ENCODE measurements around the gene SEMA3D. TPM values are rescaled to one million over a fixed set of nuclear protein-coding genes. Genes with fewer than 3 reads are reported as not detected.

SEMA3D gene
- total and polyA plus RNA-seq, 2 of the 4 experiments (the other 2 are of a cell fraction) = 2.9 to 13.6 TPM

DNA sequence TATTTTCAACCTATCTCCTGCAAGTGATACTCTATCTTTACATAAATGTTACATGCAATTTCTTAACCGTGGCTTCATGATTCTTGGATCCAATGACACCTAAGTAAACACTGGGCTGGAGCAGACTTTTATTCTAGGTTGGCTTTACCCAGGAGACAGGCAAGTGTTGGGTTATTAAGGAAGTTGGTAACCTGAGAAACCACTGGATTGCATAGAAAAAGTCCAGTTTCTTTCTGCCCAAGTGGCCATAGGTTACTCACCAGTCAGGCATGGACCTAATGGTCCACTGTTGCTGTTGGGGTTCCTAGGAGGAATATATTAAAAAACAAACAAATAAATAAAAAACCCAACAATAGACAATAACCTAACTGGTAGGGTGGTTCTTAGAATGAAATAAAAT, 112.8 kb downstream of the SEMA3D start:
- ATAC-seq (ENCODE audit: low read depth) (no peak), DNase-seq (peak; percentile 10)
- Histone ChIP-seq H3K9me1 (ENCODE audit: insufficient read depth, low read length) (no peaks in the 10 kb centered on the region; the same call in 1 of the 2 replicates), H3K79me1 (ENCODE audit: low read depth in 1 of 2, low read length in 2 of 2) (no peaks in the 10 kb centered on the region), H3K14ac (replicated peaks; ENCODE audit: low read depth, low read length) (no peak overlapping the region), H3K56ac (ENCODE audit: extremely low read depth, insufficient read depth, low read length) (no peak overlapping the region), H2AK5ac (ENCODE audit: low read depth, low read length) (no peak overlapping the region), H3K36me3 (ENCODE audit: control insufficient read depth, insufficient read depth, low read length) (no peaks in the 10 kb centered on the region), H3K9me3 (ENCODE audit: control insufficient read depth, insufficient read depth, low read length) (no peaks in the 10 kb centered on the region), H3K9ac (ENCODE audit: low read depth, low read length) (no peak overlapping the region), H3K18ac (ENCODE audit: low read depth, low read length) (no peak overlapping the region), H2BK120ac (ENCODE audit: low read depth, low read length) (no peak overlapping the region), H2BK20ac (ENCODE audit: low read depth, low read length) (no peak overlapping the region), H3K4me2 (ENCODE audit: low read depth, low read length) (no peak overlapping the region), H2AK9ac (replicated peaks; ENCODE audit: low read depth, low read length, poor library complexity) (no peak overlapping the region), H3K27me3 (ENCODE audit: control insufficient read depth, insufficient read depth, low read length) (no peaks in the 10 kb centered on the region), H2BK5ac (ENCODE audit: low read depth, low read length, poor library complexity, severe bottlenecking) (no peak overlapping the region), H4K8ac (ENCODE audit: low read depth in 2 of 2, low read length in 2 of 2) (no peak overlapping the region), H2AFZ (replicated peaks; ENCODE audit: low read length, poor library complexity) (no peak overlapping the region), H3K4ac (ENCODE audit: low read depth, low read length) (no peak overlapping the region), H3K23ac (ENCODE audit: low read depth, low read length) (no peak overlapping the region), H4K20me1 (ENCODE audit: insufficient read depth, low read length) (no peaks in the 10 kb centered on the region), H4K5ac (ENCODE audit: low read depth, low read length) (no peak overlapping the region), H3K27ac (ENCODE audit: insufficient read depth, low read length) (no peak overlapping the region), H4K91ac (ENCODE audit: insufficient read depth, low read depth, low read length) (no peak overlapping the region), H3K4me3 (ENCODE audit: insufficient read depth, low read depth, low read length) (no peak overlapping the region), H2BK15ac (ENCODE audit: low read depth, low read length) (no peak overlapping the region), H3K4me1 (ENCODE audit: control insufficient read depth, insufficient read depth, low read length) (peaks cover 9% of the 10 kb centered on the region)
- in situ Hi-C loops (cut with MboI; ENCODE audit: low sequenced_read_pairs) = no loop called here
- no CpG with 5 or more reads among the region's 1 CpG for WGBS, 2 experiments (ENCODE audit: extremely low coverage in 2 of 2, insufficient read length in 1 of 2)
- no TSS peak for BruUV-seq (replicated peaks)
- ChIA-PET CTCF (interaction anchor here (0.6 to 0.7 kb wide), 2 partner anchors 11 to 13 kb away, joined by 3 read pairs; no protein-coding TSS in a partner anchor), POLR2A (ENCODE audit: unreplicated experiment) (no interaction called here)
- TF ChIP-seq NFE2L2 (IDR thresholded peaks at IDR 0.05; ENCODE audit: low read depth, low read length) (no peak), RAD21 (IDR thresholded peaks at IDR 0.05; ENCODE audit: low read length) (no peak), POLR2A (IDR thresholded peaks at IDR 0.05; ENCODE audit: low read depth, low read length) (no peak), RCOR1 (IDR thresholded peaks at IDR 0.05; ENCODE audit: insufficient replicate concordance, low read length) (no peak), MXI1 (IDR thresholded peaks at IDR 0.05; ENCODE audit: borderline replicate concordance, low read depth, low read length) (no peak), SMC3 (IDR thresholded peaks at IDR 0.05; ENCODE audit: low read depth, low read length) (no peak), USF2 (IDR thresholded peaks at IDR 0.05; ENCODE audit: low read depth, low read length) (no peak), MAZ (IDR thresholded peaks at IDR 0.05; ENCODE audit: borderline replicate concordance, low read depth, low read length) (no peak), FOS (IDR thresholded peaks at IDR 0.05; ENCODE audit: low read depth, low read length) (no peak), CHD1 (IDR thresholded peaks at IDR 0.05; ENCODE audit: low read depth, low read length) (no peak), CEBPB (IDR thresholded peaks at IDR 0.05; ENCODE audit: low read depth, low read length) (no peak), BHLHE40 (IDR thresholded peaks at IDR 0.05; ENCODE audit: low read depth, low read length) (no peak), RFX5 (IDR thresholded peaks at IDR 0.05; ENCODE audit: low read depth, low read length) (no peak), MAFK (IDR thresholded peaks at IDR 0.05; ENCODE audit: low read depth, low read length) (no peak)
- TF ChIP-seq, protein P1, sequence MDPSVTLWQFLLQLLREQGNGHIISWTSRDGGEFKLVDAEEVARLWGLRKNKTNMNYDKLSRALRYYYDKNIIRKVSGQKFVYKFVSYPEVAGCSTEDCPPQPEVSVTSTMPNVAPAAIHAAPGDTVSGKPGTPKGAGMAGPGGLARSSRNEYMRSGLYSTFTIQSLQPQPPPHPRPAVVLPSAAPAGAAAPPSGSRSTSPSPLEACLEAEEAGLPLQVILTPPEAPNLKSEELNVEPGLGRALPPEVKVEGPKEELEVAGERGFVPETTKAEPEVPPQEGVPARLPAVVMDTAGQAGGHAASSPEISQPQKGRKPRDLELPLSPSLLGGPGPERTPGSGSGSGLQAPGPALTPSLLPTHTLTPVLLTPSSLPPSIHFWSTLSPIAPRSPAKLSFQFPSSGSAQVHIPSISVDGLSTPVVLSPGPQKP (IDR thresholded peaks at IDR 0.05; ENCODE audit: borderline replicate concordance, low read depth, low read length) = no peak
- TF ChIP-seq, protein P2, sequence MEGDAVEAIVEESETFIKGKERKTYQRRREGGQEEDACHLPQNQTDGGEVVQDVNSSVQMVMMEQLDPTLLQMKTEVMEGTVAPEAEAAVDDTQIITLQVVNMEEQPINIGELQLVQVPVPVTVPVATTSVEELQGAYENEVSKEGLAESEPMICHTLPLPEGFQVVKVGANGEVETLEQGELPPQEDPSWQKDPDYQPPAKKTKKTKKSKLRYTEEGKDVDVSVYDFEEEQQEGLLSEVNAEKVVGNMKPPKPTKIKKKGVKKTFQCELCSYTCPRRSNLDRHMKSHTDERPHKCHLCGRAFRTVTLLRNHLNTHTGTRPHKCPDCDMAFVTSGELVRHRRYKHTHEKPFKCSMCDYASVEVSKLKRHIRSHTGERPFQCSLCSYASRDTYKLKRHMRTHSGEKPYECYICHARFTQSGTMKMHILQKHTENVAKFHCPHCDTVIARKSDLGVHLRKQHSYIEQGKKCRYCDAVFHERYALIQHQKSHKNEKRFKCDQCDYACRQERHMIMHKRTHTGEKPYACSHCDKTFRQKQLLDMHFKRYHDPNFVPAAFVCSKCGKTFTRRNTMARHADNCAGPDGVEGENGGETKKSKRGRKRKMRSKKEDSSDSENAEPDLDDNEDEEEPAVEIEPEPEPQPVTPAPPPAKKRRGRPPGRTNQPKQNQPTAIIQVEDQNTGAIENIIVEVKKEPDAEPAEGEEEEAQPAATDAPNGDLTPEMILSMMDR (conservative IDR thresholded peaks at IDR 0.05; ENCODE audit: low read depth, low read length) = no peak
- dilution Hi-C loops (cut with HindIII; ENCODE audit: low sequenced_read_pairs, unreplicated experiment) = no loop called here
- intact Hi-C loops (cut with micrococcal nuclease) = no loop called here
